HepG2 (cell line): ENCODE data around the gene TLN1. TPM values are rescaled to one million over a fixed set of nuclear protein-coding genes. Genes with fewer than 3 reads are reported as not detected.

ENCODE experiments used
- HOXA3 ChIP-seq: sonication (generic); formaldehyde crosslinking; IDR thresholded peaks from 2 replicates; pipeline ENCODE4 v1.5.0; 2020; ENCODE audit warnings: missing genetic modification reagents
- KAT7 ChIP-seq: IDR thresholded peaks from 2 replicates; pipeline ENCODE4 v1.6.1; 2018; ENCODE audit warnings: borderline replicate concordance, missing compliant biosample characterization
- NFKBIZ ChIP-seq: IDR thresholded peaks from 2 replicates; pipeline ENCODE4 v1.6.1; 2018; ENCODE audit warnings: missing genetic modification reagents, missing compliant biosample characterization
- RBAK ChIP-seq: sonication (generic); formaldehyde crosslinking; IDR thresholded peaks from 2 replicates; pipeline ENCODE4 v1.5.1; 2020; ENCODE audit warnings: mild to moderate bottlenecking, missing genetic modification reagents
- SMAD9 ChIP-seq: sonication (generic); formaldehyde crosslinking; IDR thresholded peaks from 2 replicates; pipeline ENCODE4 v1.5.1; 2020; ENCODE audit warnings: mild to moderate bottlenecking, missing genetic modification reagents
- TMF1 ChIP-seq: sonication (generic); formaldehyde crosslinking; IDR thresholded peaks from 2 replicates; pipeline ENCODE4 v1.8.1; 2022; ENCODE audit warnings: low read depth, missing genetic modification reagents
- ZNF256 ChIP-seq: sonication (generic); formaldehyde crosslinking; conservative IDR thresholded peaks from 2 replicates; pipeline ENCODE4 v1.4.0; 2020; ENCODE audit warnings: missing genetic modification reagents
- ZNF30 ChIP-seq: sonication (generic); formaldehyde crosslinking; IDR thresholded peaks from 2 replicates; pipeline ENCODE4 v1.5.0; 2020; ENCODE audit warnings: mild to moderate bottlenecking, missing genetic modification reagents
- polyA plus RNA-seq, 8 experiments: library from polyadenylated mRNA; depleted of rRNA in 3 of 8; stranded (reverse) in 7 of 8; unstranded in 1 of 8; fragments of >200 nt; fragmentation: Illumina TruSeq in 4 of 8; extraction: Trizol in 4 of 8; gene quantifications; 2 replicates each; pipeline versions ENCODE4 v1.2.1 to v1.2.3, GENCODE V29; 2011 to 2016; ENCODE audit warnings: low read depth in 4 of 8, missing spikeins in 1 of 8, mixed read lengths in 1 of 8; ENCODE audit not compliant: insufficient read depth in 1 of 8
- total RNA-seq, 5 experiments: library from RNA; depleted of rRNA; stranded (reverse); fragments of >200 nt; fragmentation: Illumina TruSeq; extraction: Trizol; gene quantifications; 2 replicates each; pipeline ENCODE4 v1.2.3, GENCODE V29; 2016; ENCODE audit warnings: low read depth in 1 of 5
- TF ChIP-seq, protein P1 (sequence below): sonication (generic); formaldehyde crosslinking; IDR thresholded peaks from 2 replicates; pipeline ENCODE4 v1.4.0; 2020; ENCODE audit warnings: missing genetic modification reagents, mild to moderate bottlenecking, borderline replicate concordance
- TF ChIP-seq, protein P2 (sequence below): sonication (generic); formaldehyde crosslinking; IDR thresholded peaks from 2 replicates; pipeline ENCODE4 v1.4.0; 2020; ENCODE audit warnings: missing genetic modification reagents
- TF ChIP-seq, protein P3 (sequence below): sonication (generic); formaldehyde crosslinking; IDR thresholded peaks from 2 replicates; pipeline ENCODE4 v1.8.0; 2022; ENCODE audit warnings: missing genetic modification reagents, low read depth, mild to moderate bottlenecking, borderline replicate concordance
- TF ChIP-seq, protein P4 (sequence below): sonication (generic); formaldehyde crosslinking; IDR thresholded peaks from 2 replicates; pipeline ENCODE4 v1.8.1; 2023; ENCODE audit warnings: mild to moderate bottlenecking, moderate library complexity, missing genetic modification reagents
- TF ChIP-seq, protein P5 (sequence below): sonication (generic); formaldehyde crosslinking; IDR thresholded peaks from 2 replicates; pipeline ENCODE4 v1.5.0; 2020; ENCODE audit warnings: mild to moderate bottlenecking, missing genetic modification reagents
- TF ChIP-seq, protein P6 (sequence below): IDR thresholded peaks from 2 replicates; pipeline ENCODE4 v1.6.1; 2016; ENCODE audit warnings: control low read depth
- TF ChIP-seq, protein P7 (sequence below): sonication (generic); formaldehyde crosslinking; conservative IDR thresholded peaks from 2 replicates; pipeline ENCODE4 v1.4.0; 2020; ENCODE audit warnings: missing genetic modification reagents
- TF ChIP-seq, protein P8 (sequence below): sonication (generic); formaldehyde crosslinking; IDR thresholded peaks from 2 replicates; pipeline ENCODE4 v1.8.0; 2022; ENCODE audit warnings: missing genetic modification reagents, mild to moderate bottlenecking, borderline replicate concordance
- TF ChIP-seq, protein P9 (sequence below): sonication (generic); formaldehyde crosslinking; IDR thresholded peaks from 2 replicates; pipeline ENCODE4 v1.4.0; 2020; ENCODE audit warnings: missing genetic modification reagents, low read depth, mild to moderate bottlenecking, borderline replicate concordance

TLN1 gene
- total and polyA plus RNA-seq, 2 of the 13 experiments (the other 11 are each of a cell fraction or from before 2014, with no cell fraction given), result 35.2 to 51.8 TPM

DNA sequence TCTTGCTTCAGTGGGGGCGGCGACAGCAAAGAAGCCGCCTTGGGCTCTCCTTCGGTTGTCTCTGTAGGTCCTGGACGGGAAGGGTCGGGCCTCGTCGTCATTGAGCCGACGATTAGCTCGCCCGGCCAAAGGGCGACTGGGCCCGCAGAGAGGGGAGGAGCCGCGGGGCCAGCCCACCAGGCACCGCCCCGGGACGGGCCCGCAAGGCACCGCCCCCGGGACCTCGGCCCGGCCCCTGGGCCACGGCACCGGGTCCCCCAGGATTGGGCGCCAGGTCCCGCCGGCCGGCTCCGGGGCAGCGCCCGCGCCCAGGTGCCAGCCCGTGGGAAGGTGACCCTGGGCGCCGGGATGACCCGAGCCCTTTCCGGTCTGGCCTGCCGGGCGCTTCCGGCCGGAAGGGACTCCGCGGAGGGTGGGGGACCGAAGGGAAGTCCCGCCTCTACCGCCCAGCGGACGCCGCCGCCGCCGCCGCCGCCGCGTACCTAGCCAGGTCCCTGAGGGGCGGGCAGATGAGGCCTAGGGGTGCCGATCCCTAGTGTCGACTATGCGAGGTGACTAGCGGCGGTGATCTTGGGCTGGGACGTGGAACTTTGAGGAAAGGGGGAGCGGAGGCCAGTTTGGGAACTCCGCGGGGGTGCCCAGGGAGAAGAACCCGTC, 17.0 kb upstream of the TLN1 start, which contains the start of the genes GBA2 and RGP1 (continued):
- TF ChIP-seq, protein P1, sequence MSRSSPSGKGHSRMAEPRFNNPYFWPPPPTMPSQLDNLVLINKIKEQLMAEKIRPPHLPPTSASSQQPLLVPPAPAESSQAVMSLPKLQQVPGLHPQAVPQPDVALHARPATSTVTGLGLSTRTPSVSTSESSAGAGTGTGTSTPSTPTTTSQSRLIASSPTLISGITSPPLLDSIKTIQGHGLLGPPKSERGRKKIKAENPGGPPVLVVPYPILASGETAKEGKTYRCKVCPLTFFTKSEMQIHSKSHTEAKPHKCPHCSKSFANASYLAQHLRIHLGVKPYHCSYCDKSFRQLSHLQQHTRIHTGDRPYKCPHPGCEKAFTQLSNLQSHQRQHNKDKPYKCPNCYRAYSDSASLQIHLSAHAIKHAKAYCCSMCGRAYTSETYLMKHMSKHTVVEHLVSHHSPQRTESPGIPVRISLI (CRISPR knock-in tag), result no peak
- TF ChIP-seq, protein P2, sequence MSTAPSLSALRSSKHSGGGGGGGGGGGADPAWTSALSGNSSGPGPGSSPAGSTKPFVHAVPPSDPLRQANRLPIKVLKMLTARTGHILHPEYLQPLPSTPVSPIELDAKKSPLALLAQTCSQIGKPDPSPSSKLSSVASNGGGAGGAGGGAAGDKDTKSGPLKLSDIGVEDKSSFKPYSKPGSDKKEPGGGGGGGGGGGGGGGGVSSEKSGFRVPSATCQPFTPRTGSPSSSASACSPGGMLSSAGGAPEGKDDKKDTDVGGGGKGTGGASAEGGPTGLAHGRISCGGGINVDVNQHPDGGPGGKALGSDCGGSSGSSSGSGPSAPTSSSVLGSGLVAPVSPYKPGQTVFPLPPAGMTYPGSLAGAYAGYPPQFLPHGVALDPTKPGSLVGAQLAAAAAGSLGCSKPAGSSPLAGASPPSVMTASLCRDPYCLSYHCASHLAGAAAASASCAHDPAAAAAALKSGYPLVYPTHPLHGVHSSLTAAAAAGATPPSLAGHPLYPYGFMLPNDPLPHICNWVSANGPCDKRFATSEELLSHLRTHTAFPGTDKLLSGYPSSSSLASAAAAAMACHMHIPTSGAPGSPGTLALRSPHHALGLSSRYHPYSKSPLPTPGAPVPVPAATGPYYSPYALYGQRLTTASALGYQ (CRISPR knock-in tag), result no peak
- TF ChIP-seq ZNF30 (CRISPR knock-in tag) (no peak), KAT7 (CRISPR knock-in tag) (peak; percentile 25; the same call in 1 of the 2 replicates), NFKBIZ (CRISPR knock-in tag) (no peak), ZNF256 (CRISPR knock-in tag) (no peak), SMAD9 (no peak), RBAK (CRISPR knock-in tag) (no peak), HOXA3 (CRISPR knock-in tag) (peak; percentile 57; the same call in 1 of the 2 replicates), TMF1 (0 out of 2 replicates have a peak, but pooled peaks have one; percentile 54)
- TF ChIP-seq, protein P3, sequence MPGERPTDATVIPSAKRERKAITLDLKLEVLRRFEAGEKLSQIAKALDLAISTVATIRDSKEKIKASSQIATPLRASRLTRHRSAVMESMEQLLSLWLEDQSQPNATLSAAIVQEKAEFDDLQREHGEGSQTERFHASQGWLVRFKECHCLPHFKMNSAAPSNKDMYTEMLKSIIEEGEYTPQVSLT (CRISPR knock-in tag), result no peak
- TF ChIP-seq, protein P4, sequence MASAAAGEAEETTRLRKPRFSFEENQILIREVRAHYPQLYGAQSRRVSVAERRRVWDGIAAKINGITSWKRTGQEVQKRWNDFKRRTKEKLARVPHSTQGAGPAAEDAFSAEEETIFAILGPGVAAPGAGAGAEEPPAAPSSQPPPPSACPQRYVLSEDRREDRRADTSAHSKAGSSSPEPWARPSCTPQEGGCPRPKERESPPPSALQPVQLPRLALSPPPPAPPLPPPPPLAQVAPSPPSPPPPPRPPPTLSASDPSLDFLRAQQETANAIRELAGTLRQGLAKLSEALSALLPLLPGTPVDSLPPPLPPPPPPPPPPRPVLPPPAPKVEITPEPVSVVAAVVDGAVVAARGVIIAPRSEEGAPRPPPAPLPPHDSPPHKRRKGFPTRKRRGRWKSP (CRISPR knock-in tag), result no peak; the same call in 1 of the 2 replicates
- TF ChIP-seq, protein P5, sequence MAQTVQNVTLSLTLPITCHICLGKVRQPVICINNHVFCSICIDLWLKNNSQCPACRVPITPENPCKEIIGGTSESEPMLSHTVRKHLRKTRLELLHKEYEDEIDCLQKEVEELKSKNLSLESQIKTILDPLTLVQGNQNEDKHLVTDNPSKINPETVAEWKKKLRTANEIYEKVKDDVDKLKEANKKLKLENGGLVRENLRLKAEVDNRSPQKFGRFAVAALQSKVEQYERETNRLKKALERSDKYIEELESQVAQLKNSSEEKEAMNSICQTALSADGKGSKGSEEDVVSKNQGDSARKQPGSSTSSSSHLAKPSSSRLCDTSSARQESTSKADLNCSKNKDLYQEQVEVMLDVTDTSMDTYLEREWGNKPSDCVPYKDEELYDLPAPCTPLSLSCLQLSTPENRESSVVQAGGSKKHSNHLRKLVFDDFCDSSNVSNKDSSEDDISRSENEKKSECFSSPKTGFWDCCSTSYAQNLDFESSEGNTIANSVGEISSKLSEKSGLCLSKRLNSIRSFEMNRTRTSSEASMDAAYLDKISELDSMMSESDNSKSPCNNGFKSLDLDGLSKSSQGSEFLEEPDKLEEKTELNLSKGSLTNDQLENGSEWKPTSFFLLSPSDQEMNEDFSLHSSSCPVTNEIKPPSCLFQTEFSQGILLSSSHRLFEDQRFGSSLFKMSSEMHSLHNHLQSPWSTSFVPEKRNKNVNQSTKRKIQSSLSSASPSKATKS (CRISPR knock-in tag), result no peak
- TF ChIP-seq, protein P6, sequence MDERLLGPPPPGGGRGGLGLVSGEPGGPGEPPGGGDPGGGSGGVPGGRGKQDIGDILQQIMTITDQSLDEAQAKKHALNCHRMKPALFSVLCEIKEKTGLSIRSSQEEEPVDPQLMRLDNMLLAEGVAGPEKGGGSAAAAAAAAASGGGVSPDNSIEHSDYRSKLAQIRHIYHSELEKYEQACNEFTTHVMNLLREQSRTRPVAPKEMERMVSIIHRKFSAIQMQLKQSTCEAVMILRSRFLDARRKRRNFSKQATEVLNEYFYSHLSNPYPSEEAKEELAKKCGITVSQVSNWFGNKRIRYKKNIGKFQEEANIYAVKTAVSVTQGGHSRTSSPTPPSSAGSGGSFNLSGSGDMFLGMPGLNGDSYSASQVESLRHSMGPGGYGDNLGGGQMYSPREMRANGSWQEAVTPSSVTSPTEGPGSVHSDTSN (CRISPR knock-in tag), result no peak
- TF ChIP-seq, protein P7, sequence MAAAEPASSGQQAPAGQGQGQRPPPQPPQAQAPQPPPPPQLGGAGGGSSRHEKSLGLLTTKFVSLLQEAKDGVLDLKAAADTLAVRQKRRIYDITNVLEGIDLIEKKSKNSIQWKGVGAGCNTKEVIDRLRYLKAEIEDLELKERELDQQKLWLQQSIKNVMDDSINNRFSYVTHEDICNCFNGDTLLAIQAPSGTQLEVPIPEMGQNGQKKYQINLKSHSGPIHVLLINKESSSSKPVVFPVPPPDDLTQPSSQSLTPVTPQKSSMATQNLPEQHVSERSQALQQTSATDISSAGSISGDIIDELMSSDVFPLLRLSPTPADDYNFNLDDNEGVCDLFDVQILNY, result no peak
- TF ChIP-seq, protein P8, sequence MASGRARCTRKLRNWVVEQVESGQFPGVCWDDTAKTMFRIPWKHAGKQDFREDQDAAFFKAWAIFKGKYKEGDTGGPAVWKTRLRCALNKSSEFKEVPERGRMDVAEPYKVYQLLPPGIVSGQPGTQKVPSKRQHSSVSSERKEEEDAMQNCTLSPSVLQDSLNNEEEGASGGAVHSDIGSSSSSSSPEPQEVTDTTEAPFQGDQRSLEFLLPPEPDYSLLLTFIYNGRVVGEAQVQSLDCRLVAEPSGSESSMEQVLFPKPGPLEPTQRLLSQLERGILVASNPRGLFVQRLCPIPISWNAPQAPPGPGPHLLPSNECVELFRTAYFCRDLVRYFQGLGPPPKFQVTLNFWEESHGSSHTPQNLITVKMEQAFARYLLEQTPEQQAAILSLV (CRISPR knock-in tag), result peak; percentile 28; the same call in 1 of the 2 replicates
- TF ChIP-seq, protein P9, sequence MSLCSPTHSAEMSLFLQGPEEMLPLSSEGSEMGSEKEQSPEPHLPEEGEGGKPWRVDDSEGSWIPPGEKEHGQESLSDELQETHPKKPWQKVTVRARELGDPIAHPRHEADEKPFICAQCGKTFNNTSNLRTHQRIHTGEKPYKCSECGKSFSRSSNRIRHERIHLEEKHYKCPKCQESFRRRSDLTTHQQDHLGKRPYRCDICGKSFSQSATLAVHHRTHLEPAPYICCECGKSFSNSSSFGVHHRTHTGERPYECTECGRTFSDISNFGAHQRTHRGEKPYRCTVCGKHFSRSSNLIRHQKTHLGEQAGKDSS (CRISPR knock-in tag), result no peak
